Activated CD8-positive, alpha-beta T cell treated with anti-CD3 and anti-CD28 coated beads, Interleukin-2, amount 10 ng/mL, durations not matched to agents 7 days and 5 days (primary cell): ENCODE measurements around the gene SCGB1A1. TPM values are rescaled to one million over a fixed set of nuclear protein-coding genes. Genes with fewer than 3 reads are reported as not detected.
A peak's percentile ranks its signal among the peaks of the same experiment; 100 is the strongest.

Experiments
- ATAC-seq: fragments of 150-1000 bp; cut with Tn5 transposase; one replicate; pipeline ENCODE4 v1.10.0; 2021; ENCODE audit warnings: moderate library complexity
- CTCF ChIA-PET: fragments of 350-600 bp; sonication (Branson Sonifier 250); formaldehyde crosslinking; loops from one replicate; lab custom pipeline; 2021; ENCODE audit warnings: antibody characterized with exemption; lab: Charles Lee
- POLR2A ChIA-PET: fragments of 350-600 bp; sonication (Branson Sonifier 250); formaldehyde crosslinking; loops from one replicate; lab custom pipeline; 2021; ENCODE audit warnings: antibody characterized with exemption; lab: Charles Lee
- DNase-seq: peaks from one replicate; pipeline ENCODE4 v3.0.0-alpha.2; 2020
- H3K27ac Mint-ChIP-seq: one replicate; pipeline ENCODE4 v1.8.0; 2021; ENCODE audit warnings: mild to moderate bottlenecking, mixed read lengths
- H3K27me3 Mint-ChIP-seq: one replicate; pipeline ENCODE4 v1.8.0; 2021; ENCODE audit warnings: low read depth, mixed read lengths
- H3K36me3 Mint-ChIP-seq: one replicate; pipeline ENCODE4 v1.8.0; 2021; ENCODE audit warnings: low read depth, mixed read lengths
- H3K4me1 Mint-ChIP-seq: one replicate; pipeline ENCODE4 v1.8.0; 2021; ENCODE audit warnings: low read depth, mixed read lengths
- H3K4me3 Mint-ChIP-seq: one replicate; pipeline ENCODE4 v1.8.0; 2021; ENCODE audit warnings: mild to moderate bottlenecking, mixed read lengths
- H3K9me3 Mint-ChIP-seq: one replicate; pipeline ENCODE4 v1.8.0; 2022; ENCODE audit warnings: mixed read lengths; ENCODE audit not compliant: insufficient read depth
- total RNA-seq, 2 experiments: library from RNA; stranded (reverse); gene quantifications; one replicate each; pipeline ENCODE4 v1.2.3, GENCODE V29; 2021

SCGB1A1 gene
- total RNA-seq, 2 experiments from 2014 or later: not detected

- no peaks in the 10 kb centered on the region for H3K27me3 Mint-ChIP-seq
- no peak for ATAC-seq
- no peak for DNase-seq
- no peaks in the 10 kb centered on the region for H3K9me3 Mint-ChIP-seq
- CTCF ChIA-PET: interaction anchor here (0.6 to 1.8 kb wide), 2 partner anchors 41 to 42 kb away, joined by 3 to 5 read pairs; no protein-coding TSS in a partner anchor
- POLR2A ChIA-PET: no interaction called here
- H3K4me1 Mint-ChIP-seq: no peaks in the 10 kb centered on the region
- no peak overlapping the region for H3K27ac Mint-ChIP-seq
- H3K36me3 Mint-ChIP-seq: no peaks in the 10 kb centered on the region
- H3K4me3 Mint-ChIP-seq: no peak overlapping the region
Measured at GRCh38 chr11:62466444-62466843, 47.6 kb downstream of the SCGB1A1 start.

GRCh38 chr11:62468577-62468976, 49.7 kb downstream of the SCGB1A1 start:
- ATAC-seq: no peak

GRCh38 chr11:62471603-62472002, 52.8 kb downstream of the SCGB1A1 start:
- Mint-ChIP-seq H3K4me1 (peaks cover 6% of the 10 kb centered on the region), H3K36me3 (no peaks in the 10 kb centered on the region), H3K9me3 (no peaks in the 10 kb centered on the region), H3K27ac (no peak overlapping the region), H3K27me3 (no peaks in the 10 kb centered on the region), H3K4me3 (no peak overlapping the region)
- DNase-seq (no peak), ATAC-seq (no peak)
- ChIA-PET POLR2A (no interaction called here), CTCF (no interaction called here)

More at GRCh38 chr11:62468577-62468976, 49.7 kb downstream of the SCGB1A1 start:
- no peak for DNase-seq
- Mint-ChIP-seq H3K4me3 (no peak overlapping the region), H3K9me3 (no peaks in the 10 kb centered on the region), H3K27ac (no peak overlapping the region), H3K36me3 (no peaks in the 10 kb centered on the region), H3K4me1 (peaks cover 6% of the 10 kb centered on the region), H3K27me3 (no peaks in the 10 kb centered on the region)
- CTCF ChIA-PET: interaction anchor here (1.1 to 1.7 kb wide), 3 partner anchors 10 to 74 kb away, joined by 3 to 9 read pairs (median 5); no protein-coding TSS in a partner anchor
- POLR2A ChIA-PET: no interaction called here

GRCh38 chr11:62472063-62472884, 53.4 kb downstream of the SCGB1A1 start:
- ATAC-seq (no peak), DNase-seq (no peak)
- no peak overlapping the region for H3K4me3 Mint-ChIP-seq
- H3K27me3 Mint-ChIP-seq: no peaks in the 10 kb centered on the region
- peaks cover 6% of the 10 kb centered on the region for H3K4me1 Mint-ChIP-seq
- ChIA-PET POLR2A (no interaction called here), CTCF (no interaction called here)
- no peaks in the 10 kb centered on the region for H3K9me3 Mint-ChIP-seq
- H3K27ac Mint-ChIP-seq: peak overlapping the region; percentile 14
- no peaks in the 10 kb centered on the region for H3K36me3 Mint-ChIP-seq

Other genes starting within 250 kb of the SCGB1A1 start
- not detected for gene SCGB1D1, start 228.8 kb upstream of the SCGB1A1 start, total RNA-seq
- not detected for gene SCGB2A1, start 210.4 kb upstream of the SCGB1A1 start, total RNA-seq
- not detected for gene SCGB1D2, start 176.8 kb upstream of the SCGB1A1 start, total RNA-seq
- not detected for gene SCGB2A2, start 148.9 kb upstream of the SCGB1A1 start, total RNA-seq
- not detected for gene SCGB1D4, start 120.0 kb upstream of the SCGB1A1 start, total RNA-seq
- 10 to 100 TPM; 11.5 to 12.4 TPM for gene ASRGL1, start 81.6 kb upstream of the SCGB1A1 start, total RNA-seq
- gene AHNAK, start 127.8 kb downstream of the SCGB1A1 start, total RNA-seq: 100 to 1,000 TPM; 123 to 129 TPM
- gene EEF1G, start 154.9 kb downstream of the SCGB1A1 start, total RNA-seq: 1,000 to 10,000 TPM; 1,058 to 1,098 TPM
- gene TUT1, start 172.5 kb downstream of the SCGB1A1 start, total RNA-seq: 10 to 100 TPM; 22.2 to 25.0 TPM
- 100 to 1,000 TPM; 249 to 273 TPM for gene MTA2, start 182.8 kb downstream of the SCGB1A1 start, total RNA-seq
- gene EML3, start 193.7 kb downstream of the SCGB1A1 start, total RNA-seq: 100 to 1,000 TPM; 120 to 144 TPM
- gene ROM1, start 194.2 kb downstream of the SCGB1A1 start, total RNA-seq: 1 to 10 TPM; 1.3 to 2.0 TPM
- gene B3GAT3, start 203.0 kb downstream of the SCGB1A1 start, total RNA-seq: 10 to 100 TPM; 63.0 to 64.8 TPM
- gene GANAB, start 227.6 kb downstream of the SCGB1A1 start, total RNA-seq: 100 to 1,000 TPM; 297 to 310 TPM
- gene INTS5, start 234.3 kb downstream of the SCGB1A1 start, total RNA-seq: 10 to 100 TPM; 28.9 to 29.2 TPM
- gene C11orf98, start 246.2 kb downstream of the SCGB1A1 start, total RNA-seq: 100 to 1,000 TPM; 131 to 133 TPM
- 10 to 100 TPM; 21.9 to 22.8 TPM for gene CSKMT, start 246.3 kb downstream of the SCGB1A1 start, total RNA-seq